IMR-90 (cell line): ENCODE data around the gene SPATA13. TPM values are rescaled to one million over a fixed set of nuclear protein-coding genes. Genes with fewer than 3 reads are reported as not detected.

Experiments used
- ATAC-seq: fragments of 200-7000 bp; cut with Tn5 transposase; 2 replicates; pipeline ENCODE4 v1.9.1; 2020; ENCODE audit warnings: low read depth, mild to moderate bottlenecking, moderate library complexity
- BruUV-seq: library from RNA; stranded (reverse); fragments of 400-500 nt; replicated peaks from 2 replicates; lab custom pipeline; 2021; lab: Mats Ljungman, UMichigan
- CTCF ChIA-PET: fragments of 300-600 bp; formaldehyde crosslinking; extraction: SDS; loops from one replicate; lab custom pipeline; 2021; ENCODE audit warnings: antibody characterized with exemption; lab: Yijun Ruan, JAX
- POLR2A ChIA-PET: fragments of 300-600 bp; sonication (Branson Sonifier 250); formaldehyde crosslinking; loops from one replicate; lab custom pipeline; 2022; ENCODE audit warnings: antibody characterized with exemption; ENCODE audit not compliant: unreplicated experiment; lab: Charles Lee
- DNase-seq: peaks from one replicate; pipeline ENCODE4 v3.0.0; 2013
- H2AFZ ChIP-seq: replicated peaks from 2 replicates; pipeline ENCODE3; 2013; ENCODE audit warnings: low read length, mild to moderate bottlenecking; ENCODE audit not compliant: poor library complexity
- H2AK5ac ChIP-seq: 2 replicates; pipeline ENCODE4 v1.6.1; 2013; ENCODE audit warnings: low read depth, low read length, inconsistent platforms
- H2AK9ac ChIP-seq: replicated peaks from 2 replicates; pipeline ENCODE3; 2013; ENCODE audit warnings: mild to moderate bottlenecking, low read depth, low read length, moderate library complexity; ENCODE audit not compliant: poor library complexity
- H2BK120ac ChIP-seq: 2 replicates; pipeline ENCODE4 v1.6.1; 2013; ENCODE audit warnings: low read depth, low read length, inconsistent platforms
- H2BK15ac ChIP-seq: 3 replicates; pipeline ENCODE4 v1.6.1; 2013; ENCODE audit warnings: low read depth, low read length, inconsistent platforms
- H2BK20ac ChIP-seq: 2 replicates; pipeline ENCODE4 v1.6.1; 2013; ENCODE audit warnings: low read depth, mild to moderate bottlenecking, inconsistent platforms, low read length, moderate library complexity
- H2BK5ac ChIP-seq: 2 replicates; pipeline ENCODE4 v1.6.1; 2013; ENCODE audit warnings: mild to moderate bottlenecking, low read depth, low read length, inconsistent platforms; ENCODE audit not compliant: poor library complexity, severe bottlenecking
- H3K14ac ChIP-seq: replicated peaks from 2 replicates; pipeline ENCODE4 v1.6.1; 2013; ENCODE audit warnings: low read depth, low read length, inconsistent platforms
- H3K18ac ChIP-seq: 2 replicates; pipeline ENCODE4 v1.6.1; 2013; ENCODE audit warnings: low read depth, low read length, control low read depth
- H3K23ac ChIP-seq: 2 replicates; pipeline ENCODE4 v1.6.1; 2013; ENCODE audit warnings: low read depth, low read length, inconsistent platforms
- H3K27ac ChIP-seq: 2 replicates; pipeline ENCODE4 v1.5.1; 2013; ENCODE audit warnings: mild to moderate bottlenecking, control low read depth, low read length; ENCODE audit not compliant: insufficient read depth
- H3K27me3 ChIP-seq: 2 replicates; pipeline ENCODE4 v1.6.1; 2013; ENCODE audit warnings: low read length; ENCODE audit not compliant: control insufficient read depth, insufficient read depth
- H3K36me3 ChIP-seq: 2 replicates; pipeline ENCODE4 v1.6.1; 2013; ENCODE audit warnings: low read length, mixed read lengths; ENCODE audit not compliant: control insufficient read depth, insufficient read depth
- H3K4ac ChIP-seq: 2 replicates; pipeline ENCODE4 v1.6.1; 2013; ENCODE audit warnings: low read depth, low read length, inconsistent platforms
- H3K4me1 ChIP-seq: 2 replicates; pipeline ENCODE4 v1.6.1; 2013; ENCODE audit warnings: low read length, mixed read lengths; ENCODE audit not compliant: control insufficient read depth, insufficient read depth
- H3K4me2 ChIP-seq: 2 replicates; pipeline ENCODE4 v1.6.1; 2013; ENCODE audit warnings: low read depth, mild to moderate bottlenecking, control low read depth, low read length, moderate library complexity
- H3K4me3 ChIP-seq: 2 replicates; pipeline ENCODE4 v1.5.1; 2013; ENCODE audit warnings: low read depth, mild to moderate bottlenecking, control low read depth, low read length, moderate library complexity; ENCODE audit not compliant: insufficient read depth
- H3K56ac ChIP-seq: 2 replicates; pipeline ENCODE4 v1.6.1; 2013; ENCODE audit warnings: low read length, inconsistent platforms; ENCODE audit not compliant: insufficient read depth; ENCODE audit errors: extremely low read depth
- H3K79me1 ChIP-seq, 2 experiments: 2 replicates each; pipeline ENCODE4 v1.6.1; 2013; ENCODE audit warnings: low read length in 2 of 2, inconsistent platforms in 1 of 2, low read depth in 1 of 2
- H3K9ac ChIP-seq: 2 replicates; pipeline ENCODE4 v1.6.1; 2013; ENCODE audit warnings: low read depth, low read length, control low read depth
- H3K9me1 ChIP-seq: 2 replicates; pipeline ENCODE4 v1.6.1; 2013; ENCODE audit warnings: low read length, inconsistent platforms; ENCODE audit not compliant: insufficient read depth
- H3K9me3 ChIP-seq: 2 replicates; pipeline ENCODE4 v1.6.1; 2013; ENCODE audit warnings: low read length; ENCODE audit not compliant: control insufficient read depth, insufficient read depth
- H4K20me1 ChIP-seq: 2 replicates; pipeline ENCODE4 v1.6.1; 2013; ENCODE audit warnings: low read length, inconsistent platforms; ENCODE audit not compliant: insufficient read depth
- H4K5ac ChIP-seq: 2 replicates; pipeline ENCODE4 v1.6.1; 2013; ENCODE audit warnings: mild to moderate bottlenecking, low read depth, low read length, control low read depth
- H4K8ac ChIP-seq, 2 experiments: 2 replicates each; pipeline ENCODE4 v1.6.1; 2013; ENCODE audit warnings: low read depth in 2 of 2, low read length in 2 of 2, control low read depth in 1 of 2, inconsistent platforms in 1 of 2
- H4K91ac ChIP-seq: 2 replicates; pipeline ENCODE4 v1.6.1; 2013; ENCODE audit warnings: low read depth, low read length, inconsistent platforms; ENCODE audit not compliant: insufficient read depth
- CEBPB ChIP-seq: IDR thresholded peaks from 2 replicates; pipeline ENCODE4 v1.6.1; 2012; ENCODE audit warnings: low read depth, low read length, improper control_type of control experiment
- CHD1 ChIP-seq: IDR thresholded peaks from 2 replicates; pipeline ENCODE4 v1.6.1; 2012; ENCODE audit warnings: low read depth, low read length, improper control_type of control experiment
- FOS ChIP-seq: fragments of 150-350 bp; IDR thresholded peaks from 2 replicates; pipeline ENCODE4 v1.6.1; 2016; ENCODE audit warnings: low read depth, low read length
- MAFK ChIP-seq: IDR thresholded peaks from 2 replicates; pipeline ENCODE4 v1.6.1; 2012; ENCODE audit warnings: low read depth, low read length, improper control_type of control experiment
- MXI1 ChIP-seq: IDR thresholded peaks from 2 replicates; pipeline ENCODE4 v1.6.1; 2012; ENCODE audit warnings: low read depth, mild to moderate bottlenecking, low read length, moderate library complexity, borderline replicate concordance
- NFE2L2 ChIP-seq: fragments of 150-350 bp; IDR thresholded peaks from 2 replicates; pipeline ENCODE4 v1.6.1; 2016; ENCODE audit warnings: low read depth, mild to moderate bottlenecking, low read length
- POLR2A ChIP-seq: IDR thresholded peaks from 2 replicates; pipeline ENCODE4 v1.6.1; 2012; ENCODE audit warnings: mild to moderate bottlenecking, low read depth, low read length
- RAD21 ChIP-seq: IDR thresholded peaks from 2 replicates; pipeline ENCODE4 v1.6.1; 2012; ENCODE audit warnings: low read length, improper control_type of control experiment
- RCOR1 ChIP-seq: IDR thresholded peaks from 2 replicates; pipeline ENCODE4 v1.6.1; 2012; ENCODE audit warnings: mild to moderate bottlenecking, low read length, improper control_type of control experiment; ENCODE audit not compliant: insufficient replicate concordance
- SMC3 ChIP-seq: fragments of 150-350 bp; IDR thresholded peaks from 2 replicates; pipeline ENCODE4 v1.6.1; 2016; ENCODE audit warnings: low read depth, mild to moderate bottlenecking, antibody characterized with exemption, low read length, moderate library complexity
- WGBS, 2 experiments: methylation state at CpG; one replicate each; pipeline versions ENCODE4 v1.1.5 to v1.1.7; 2013; ENCODE audit warnings: missing lambda C conversion rate in 2 of 2; ENCODE audit not compliant: insufficient read length in 1 of 2; ENCODE audit errors: extremely low coverage in 2 of 2; 5-methylcytosine and 5-hydroxymethylcytosine counted together
- dilution Hi-C: fragments of 300-500 bp; cut with HindIII; formaldehyde crosslinking; loops from one replicate; pipeline ENCODE4 v1.14.3; 2018; ENCODE audit warnings: low sequenced_read_pairs; ENCODE audit not compliant: unreplicated experiment
- in situ Hi-C: fragments of 300-500 bp; cut with MboI; formaldehyde crosslinking; loops from 3 replicates; pipeline ENCODE4 v1.14.3; 2019; ENCODE audit warnings: low sequenced_read_pairs, inconsistent platforms, mixed read lengths
- intact Hi-C: fragments of 100-400 bp; cut with micrococcal nuclease; formaldehyde crosslinking; loops from 2 replicates; pipeline ENCODE4 v1.10.0; 2022
- polyA plus RNA-seq, 3 experiments: library from polyadenylated mRNA; depleted of rRNA; stranded (reverse); fragments of >200 nt; gene quantifications; 2 replicates each; pipeline ENCODE4 v1.2.3, GENCODE V29; 2012; ENCODE audit warnings: low replicate concordance in 1 of 3
- total RNA-seq: library from RNA; depleted of rRNA; stranded (reverse); fragments of >200 nt; gene quantifications from 2 replicates; pipeline ENCODE4 v1.2.3, GENCODE V29; 2012
- TF ChIP-seq, protein P1 (sequence below): fragments of 150-350 bp; IDR thresholded peaks from 2 replicates; pipeline ENCODE4 v1.6.1; 2017; ENCODE audit warnings: mild to moderate bottlenecking, antibody characterized with exemption, low read length, low read depth
- TF ChIP-seq, protein P2 (sequence below): fragments of 150-350 bp; IDR thresholded peaks from 2 replicates; pipeline ENCODE4 v1.6.1; 2016; ENCODE audit warnings: low read depth, mild to moderate bottlenecking, low read length, moderate library complexity, borderline replicate concordance

The SPATA13 gene
- total and polyA plus RNA-seq, 2 of the 4 experiments (the other 2 are of a cell fraction): 10.5 to 12.5 TPM

DNA sequence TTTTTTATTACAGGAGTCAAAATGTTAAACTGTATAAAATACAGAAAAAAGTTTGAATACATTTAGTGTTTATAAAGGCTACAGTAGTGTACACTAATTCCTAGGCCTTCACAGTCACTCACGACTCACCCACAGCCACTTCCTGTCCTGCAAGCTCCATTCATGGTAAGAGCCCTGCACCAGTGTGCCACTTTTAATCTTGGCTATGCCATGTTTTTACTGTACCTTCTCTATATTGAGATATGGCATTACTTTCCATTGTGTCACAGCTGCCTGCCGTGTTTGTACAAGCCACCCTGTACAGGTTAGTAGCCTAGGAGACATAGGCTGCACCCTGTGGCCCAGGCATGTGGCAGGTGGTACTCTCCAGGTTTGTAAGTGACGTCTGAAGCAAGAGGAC, 180.9 kb downstream of the SPATA13 start:
- Histone ChIP-seq H2AK5ac (no peak overlapping the region), H2BK15ac (no peak overlapping the region), H2BK20ac (no peak overlapping the region), H2BK120ac (no peak overlapping the region), H4K8ac (no peak overlapping the region), H2AFZ (peak overlapping the region; percentile 34), H3K4me1 (peaks cover 2% of the 10 kb centered on the region; the same call in 1 of the 2 replicates), H3K27ac (no peak overlapping the region), H3K4me2 (no peak overlapping the region), H3K4me3 (no peak overlapping the region), H4K5ac (no peak overlapping the region), H3K79me1 (no peaks in the 10 kb centered on the region), H3K18ac (no peak overlapping the region), H3K9ac (no peak overlapping the region), H3K9me3 (no peaks in the 10 kb centered on the region), H3K36me3 (no peaks in the 10 kb centered on the region), H4K20me1 (no peaks in the 10 kb centered on the region), H3K4ac (no peak overlapping the region), H4K91ac (no peak overlapping the region), H3K14ac (no peak overlapping the region), H3K9me1 (peaks cover 3% of the 10 kb centered on the region; the same call in 1 of the 2 replicates), H2AK9ac (no peak overlapping the region), H3K27me3 (no peaks in the 10 kb centered on the region), H3K23ac (no peak overlapping the region), H3K56ac (no peak overlapping the region), H2BK5ac (no peak overlapping the region)
- WGBS, 2 experiments: no CpG with 5 or more reads among the region's 3 CpGs
- ChIA-PET CTCF (no interaction called here), POLR2A (no interaction called here)
- ATAC-seq: peak; percentile 73
- intact Hi-C loops (no loop called here), dilution Hi-C loops (no loop called here), in situ Hi-C loops (no loop called here)
- TF ChIP-seq, protein P1, sequence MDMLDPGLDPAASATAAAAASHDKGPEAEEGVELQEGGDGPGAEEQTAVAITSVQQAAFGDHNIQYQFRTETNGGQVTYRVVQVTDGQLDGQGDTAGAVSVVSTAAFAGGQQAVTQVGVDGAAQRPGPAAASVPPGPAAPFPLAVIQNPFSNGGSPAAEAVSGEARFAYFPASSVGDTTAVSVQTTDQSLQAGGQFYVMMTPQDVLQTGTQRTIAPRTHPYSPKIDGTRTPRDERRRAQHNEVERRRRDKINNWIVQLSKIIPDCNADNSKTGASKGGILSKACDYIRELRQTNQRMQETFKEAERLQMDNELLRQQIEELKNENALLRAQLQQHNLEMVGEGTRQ: no peak
- TF ChIP-seq NFE2L2 (no peak), MXI1 (no peak), RAD21 (no peak), RCOR1 (no peak), POLR2A (no peak), CEBPB (no peak), SMC3 (no peak), CHD1 (no peak), FOS (no peak), MAFK (no peak)
- TF ChIP-seq, protein P2, sequence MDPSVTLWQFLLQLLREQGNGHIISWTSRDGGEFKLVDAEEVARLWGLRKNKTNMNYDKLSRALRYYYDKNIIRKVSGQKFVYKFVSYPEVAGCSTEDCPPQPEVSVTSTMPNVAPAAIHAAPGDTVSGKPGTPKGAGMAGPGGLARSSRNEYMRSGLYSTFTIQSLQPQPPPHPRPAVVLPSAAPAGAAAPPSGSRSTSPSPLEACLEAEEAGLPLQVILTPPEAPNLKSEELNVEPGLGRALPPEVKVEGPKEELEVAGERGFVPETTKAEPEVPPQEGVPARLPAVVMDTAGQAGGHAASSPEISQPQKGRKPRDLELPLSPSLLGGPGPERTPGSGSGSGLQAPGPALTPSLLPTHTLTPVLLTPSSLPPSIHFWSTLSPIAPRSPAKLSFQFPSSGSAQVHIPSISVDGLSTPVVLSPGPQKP: no peak
- peak; percentile 46 for DNase-seq
- BruUV-seq: no TSS peak
